Pons (tissue), 1 donor: Measurements from ENCODE around the gene AADAC.
"Not testable (repeated sequence)": the region's sequence is repeated elsewhere in the genome, so short reads cannot be mapped to it uniquely, and the experiment has no call there.

ENCODE experiments used
- DNase-seq: peaks from one replicate; pipeline ENCODE4 v3.0.0-alpha.2; 2016; ENCODE audit warnings: low spot score

AADAC gene, protein sequence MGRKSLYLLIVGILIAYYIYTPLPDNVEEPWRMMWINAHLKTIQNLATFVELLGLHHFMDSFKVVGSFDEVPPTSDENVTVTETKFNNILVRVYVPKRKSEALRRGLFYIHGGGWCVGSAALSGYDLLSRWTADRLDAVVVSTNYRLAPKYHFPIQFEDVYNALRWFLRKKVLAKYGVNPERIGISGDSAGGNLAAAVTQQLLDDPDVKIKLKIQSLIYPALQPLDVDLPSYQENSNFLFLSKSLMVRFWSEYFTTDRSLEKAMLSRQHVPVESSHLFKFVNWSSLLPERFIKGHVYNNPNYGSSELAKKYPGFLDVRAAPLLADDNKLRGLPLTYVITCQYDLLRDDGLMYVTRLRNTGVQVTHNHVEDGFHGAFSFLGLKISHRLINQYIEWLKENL

DNA sequence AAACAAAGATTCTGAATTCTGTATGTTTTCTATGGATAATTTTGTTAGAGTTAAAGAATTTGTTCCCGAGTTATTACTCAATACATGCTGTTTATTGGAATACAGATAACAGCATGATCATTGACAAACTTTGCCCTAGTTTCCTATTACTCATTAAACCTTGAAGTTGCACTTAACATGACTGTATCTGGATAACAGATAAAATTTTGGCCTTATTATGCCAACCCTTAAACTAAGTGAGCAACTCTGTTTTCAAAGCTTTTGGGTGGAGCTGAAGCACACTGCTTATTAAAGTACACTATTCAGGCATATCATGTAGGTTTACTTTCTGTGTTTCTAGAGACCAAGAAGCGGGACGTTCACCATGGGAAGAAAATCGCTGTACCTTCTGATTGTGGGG is at the start of gene AADAC:
Gene AADAC (plus strand): TSS at position 318 of the 400 bp plus-strand sequence. CDS start 47 bp downstream, at position 365.
- no peak for DNase-seq

DNA sequence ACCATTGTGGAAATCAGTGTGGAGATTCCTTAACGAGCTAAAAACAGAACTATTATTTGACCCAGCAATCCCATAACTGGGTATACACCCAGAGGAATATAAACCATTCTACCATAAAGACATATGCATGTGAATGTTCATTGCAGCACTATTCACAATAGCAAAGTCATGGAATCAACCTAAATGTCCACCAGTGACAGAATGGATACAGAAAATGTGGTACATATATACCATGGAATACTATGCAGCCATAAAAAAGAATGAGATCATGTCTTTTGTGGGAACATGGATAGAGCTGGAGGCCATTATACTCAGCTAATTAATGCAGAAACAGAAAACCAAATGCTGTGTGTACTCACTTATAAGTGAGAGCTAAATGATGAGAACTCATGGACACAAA is 49.2 kb upstream of the AADAC start:
- DNase-seq = not testable (repeated sequence)

DNA sequence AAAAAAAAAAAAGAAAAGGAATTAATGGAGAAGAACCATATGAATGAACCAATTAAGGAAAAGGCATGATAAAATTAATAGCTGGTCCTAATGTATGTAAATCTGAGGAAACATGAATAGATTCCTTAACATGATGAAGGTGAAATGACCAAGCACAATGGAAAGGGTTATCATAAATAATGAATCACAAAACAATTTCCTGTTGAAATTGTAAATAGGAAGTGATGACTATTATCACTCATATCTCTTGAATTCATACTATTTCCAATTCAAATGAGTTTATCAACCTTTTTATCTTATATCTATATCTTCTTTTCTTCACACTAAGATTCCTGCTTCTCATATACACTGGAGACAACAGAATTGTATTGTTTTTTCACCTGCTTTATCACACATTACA is 48.2 kb upstream of the AADAC start:
- no peak for DNase-seq

DNA sequence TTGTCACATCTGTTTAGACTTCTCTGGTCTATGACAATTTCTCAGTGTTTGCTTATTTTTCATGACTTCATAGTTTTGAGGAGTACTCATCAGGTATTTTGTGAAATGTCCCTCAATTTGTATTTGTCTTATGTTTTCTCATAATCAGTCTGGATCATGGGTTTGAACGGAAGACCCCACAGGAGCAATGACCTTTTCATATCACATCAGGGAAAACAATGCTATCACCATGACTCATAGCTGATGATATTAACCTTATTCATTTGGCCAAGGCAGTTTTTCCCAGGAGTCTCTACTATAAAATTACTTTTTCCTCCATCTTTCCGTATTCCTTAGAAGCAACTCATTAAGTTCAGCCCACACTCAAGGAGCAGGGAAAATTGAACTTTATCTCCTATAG is 47.5 kb upstream of the AADAC start:
- no peak for DNase-seq

DNA sequence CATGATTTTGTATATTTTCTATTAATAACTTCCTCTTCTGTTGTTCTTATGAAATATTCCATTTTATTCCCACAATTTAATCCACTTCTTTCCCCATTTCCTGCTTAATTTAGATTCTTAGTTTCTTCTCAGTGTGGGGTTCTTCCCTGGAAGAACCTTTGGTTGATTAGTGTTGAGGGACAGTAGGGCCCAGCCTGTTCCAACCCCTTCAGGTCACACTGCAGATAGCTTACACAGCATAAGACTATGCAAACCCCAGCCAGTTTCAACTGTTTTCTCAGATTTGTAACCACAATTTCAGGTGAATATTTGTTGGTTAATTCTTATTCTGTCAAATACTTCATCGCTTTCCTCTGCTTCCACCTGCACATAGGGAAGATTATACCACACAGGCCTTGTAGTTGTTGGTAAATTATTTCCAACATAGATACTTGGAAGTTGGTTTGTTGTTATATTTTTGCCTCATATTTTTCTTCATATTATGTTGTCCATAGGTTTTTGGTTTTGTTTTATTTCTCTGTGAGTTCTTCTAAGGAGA is 45.5 kb upstream of the AADAC start:
- no peak for DNase-seq

DNA sequence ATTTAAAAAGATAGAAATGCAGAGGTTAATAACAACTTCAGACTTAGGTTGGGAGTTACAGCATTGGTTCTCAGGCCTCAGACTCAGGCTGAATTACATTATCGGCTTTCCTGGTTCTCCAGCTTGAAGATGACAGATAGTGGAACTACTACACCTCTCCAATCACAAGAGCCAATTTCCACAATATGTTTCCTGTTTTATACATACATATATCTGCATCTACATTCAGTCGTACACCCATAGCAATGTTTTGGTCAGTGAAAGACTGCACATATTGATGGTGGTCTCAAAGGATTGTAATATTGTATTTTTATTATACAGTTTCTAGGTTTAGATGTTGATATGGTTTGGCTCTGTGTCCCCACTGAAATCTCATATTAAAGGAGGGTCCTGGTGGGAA is 44.7 kb upstream of the AADAC start:
- no peak for DNase-seq

DNA sequence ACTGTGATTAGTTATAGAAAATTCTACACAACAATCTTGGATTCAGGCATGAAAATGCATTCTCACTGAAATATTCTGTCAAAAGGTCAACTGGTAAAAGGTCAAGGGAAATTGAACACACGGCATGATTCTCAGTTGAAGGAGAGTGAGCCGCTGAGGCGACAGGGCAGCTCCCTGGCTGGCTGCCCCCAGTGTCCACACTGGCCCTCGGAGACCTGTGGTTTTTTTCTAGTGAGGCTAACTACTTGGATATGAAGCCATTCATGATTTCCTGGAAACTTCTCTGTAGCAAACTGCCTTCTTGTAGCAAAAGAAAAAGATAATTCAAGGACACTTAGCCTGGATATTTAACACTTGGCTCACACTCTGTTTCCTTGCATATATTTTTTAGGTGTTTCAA is 43.0 kb upstream of the AADAC start:
- DNase-seq = no peak

DNA sequence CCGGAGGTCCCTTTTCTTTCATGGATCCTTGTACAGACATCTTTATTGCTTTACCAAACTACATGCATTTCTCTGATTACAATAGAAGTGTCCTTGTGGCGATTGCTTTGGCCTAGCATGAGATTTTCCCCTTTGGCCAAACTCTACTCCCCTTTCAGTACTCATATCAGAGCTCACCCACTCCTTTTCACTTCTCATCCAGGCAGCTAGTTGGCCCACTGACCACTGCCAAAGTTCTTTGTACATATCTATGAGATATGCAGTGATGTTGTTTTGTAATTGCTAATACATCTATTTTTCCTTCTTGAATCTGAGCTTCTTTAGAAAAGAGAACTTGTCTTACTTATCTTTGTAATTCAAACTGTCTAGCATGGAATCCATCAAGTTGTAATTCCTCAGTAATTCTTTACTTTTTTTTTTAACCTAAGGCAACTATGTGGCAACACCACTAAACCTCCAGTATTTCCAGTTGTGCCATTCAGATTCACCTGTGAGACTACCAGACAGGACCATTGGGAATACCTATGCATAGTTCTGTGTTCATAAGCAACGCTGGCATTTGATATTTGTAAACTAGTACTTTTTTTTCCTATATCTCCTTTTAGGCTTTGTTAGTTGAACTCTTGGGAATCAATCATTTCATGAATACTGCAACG is 41.0 kb upstream of the AADAC start:
- DNase-seq = no peak

DNA sequence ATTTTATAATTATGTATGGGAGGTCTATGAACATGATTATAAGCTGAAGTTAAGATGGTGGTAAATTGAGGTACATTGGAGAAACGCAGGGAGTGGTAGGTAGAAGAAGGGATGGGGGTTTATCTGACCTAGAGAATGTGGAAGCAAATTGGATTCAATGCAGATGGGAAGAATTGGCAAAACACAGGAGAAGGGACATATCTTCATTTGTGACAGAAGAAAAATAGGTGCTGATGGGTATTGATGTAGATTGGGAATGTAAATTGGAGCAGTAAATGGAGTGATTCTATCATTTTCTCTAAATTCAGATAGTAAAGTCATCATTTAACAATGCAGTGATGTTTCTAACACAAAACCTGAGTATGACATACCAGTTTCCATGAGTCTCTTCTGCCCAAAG is 39.7 kb upstream of the AADAC start:
- no peak for DNase-seq

DNA sequence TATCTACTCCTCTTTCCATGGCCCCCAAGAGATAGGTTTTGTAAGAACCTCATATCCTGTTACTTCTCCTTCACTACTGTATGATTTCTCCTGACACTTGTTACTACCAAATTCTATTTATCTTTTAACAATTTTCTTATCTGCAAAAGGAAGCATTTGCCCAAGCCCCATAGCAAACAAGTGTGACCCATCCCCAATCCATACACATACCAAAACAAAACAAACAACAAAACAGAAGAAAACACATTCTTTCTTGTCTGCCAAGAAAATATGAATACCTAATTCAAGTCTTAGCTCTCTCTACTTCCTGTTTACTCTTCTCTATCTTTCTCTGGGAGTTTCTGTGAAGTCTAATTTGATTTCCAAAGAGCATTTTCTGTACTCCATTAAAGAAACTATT is 39.0 kb upstream of the AADAC start:
- DNase-seq = no peak

DNA sequence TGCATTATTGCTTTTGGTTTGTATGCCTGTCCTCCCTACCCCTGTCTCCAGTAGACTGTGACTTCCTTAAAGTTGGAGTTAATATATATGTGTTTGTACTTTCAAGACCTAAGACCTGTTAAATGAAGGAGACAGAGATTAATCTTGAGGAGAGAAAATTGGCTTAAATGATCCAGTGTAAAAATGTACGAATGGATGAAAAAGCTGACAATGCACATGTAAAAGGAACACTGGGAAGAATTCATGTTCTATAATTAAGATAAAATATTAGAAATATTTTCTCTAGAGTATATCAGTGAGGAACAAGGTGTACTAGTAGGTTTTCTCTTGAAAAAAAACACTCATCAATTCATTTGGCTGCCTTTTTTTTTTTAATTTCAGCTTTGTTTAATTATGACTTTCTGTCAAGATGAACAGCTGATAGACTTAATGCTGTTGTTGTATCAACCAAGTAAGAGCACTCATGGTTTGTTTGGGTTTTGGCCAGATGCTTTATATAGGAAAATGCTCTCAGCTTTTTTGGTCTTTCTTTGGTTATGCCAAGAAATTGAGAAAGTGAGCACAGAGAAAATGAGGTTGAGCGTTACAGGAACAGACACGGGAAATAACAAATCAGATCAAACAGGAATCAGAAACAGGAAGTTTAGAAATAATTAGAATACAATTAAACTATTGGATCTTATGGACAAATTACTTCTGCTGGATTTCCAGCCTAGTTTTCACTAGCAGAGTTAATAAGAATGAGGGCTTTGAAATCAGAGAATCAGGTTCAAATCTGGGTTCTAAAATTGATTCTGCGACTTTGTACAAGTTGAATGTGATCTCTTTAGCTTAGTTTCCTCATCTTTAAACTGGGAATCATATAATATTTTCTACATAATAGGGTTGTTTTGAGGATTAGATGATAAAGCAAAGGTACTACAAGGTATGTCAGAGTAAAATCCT is 38.3 kb upstream of the AADAC start:
- DNase-seq = no peak

DNA sequence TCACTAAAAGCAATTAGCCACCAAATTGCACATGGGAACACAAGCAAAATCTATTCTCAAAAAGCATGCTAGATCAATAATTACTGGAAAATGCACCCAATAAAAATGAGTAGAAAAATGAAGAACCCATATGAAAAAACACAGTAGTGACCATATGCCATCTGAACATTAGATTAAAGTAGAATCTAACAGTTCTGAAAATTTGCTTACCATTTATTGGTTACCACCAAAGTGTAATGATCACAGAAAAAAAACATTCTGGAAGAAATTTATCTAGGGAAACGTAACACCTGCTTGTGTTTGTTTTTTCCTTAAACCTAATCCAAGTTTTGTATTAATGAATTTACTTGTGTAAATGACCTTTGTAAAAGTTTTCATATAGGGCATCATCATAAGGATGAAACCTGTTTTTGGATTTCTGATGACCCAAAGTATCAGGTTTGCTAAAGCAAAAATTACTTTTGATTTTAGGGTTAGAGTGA is 37.6 kb upstream of the AADAC start:
- no peak for DNase-seq

DNA sequence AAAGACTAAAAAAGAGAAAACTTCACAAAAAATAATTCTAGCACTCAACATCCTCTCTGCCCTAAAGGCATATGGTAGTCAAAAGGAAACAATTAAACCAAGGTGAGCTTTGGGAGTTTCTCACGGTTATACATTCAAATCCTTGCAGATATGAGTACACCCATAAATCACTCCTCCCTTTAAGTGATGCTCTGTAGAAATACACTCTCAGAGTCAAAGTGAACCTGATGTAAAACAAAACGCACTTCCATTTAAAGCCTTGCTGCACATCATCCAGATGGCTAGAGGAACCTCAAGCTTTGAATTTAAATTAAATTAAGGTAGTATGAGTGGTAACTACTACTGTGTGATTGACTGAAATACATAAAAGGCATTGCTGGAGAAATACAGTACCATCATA is 36.0 kb upstream of the AADAC start:
- no peak for DNase-seq

DNA sequence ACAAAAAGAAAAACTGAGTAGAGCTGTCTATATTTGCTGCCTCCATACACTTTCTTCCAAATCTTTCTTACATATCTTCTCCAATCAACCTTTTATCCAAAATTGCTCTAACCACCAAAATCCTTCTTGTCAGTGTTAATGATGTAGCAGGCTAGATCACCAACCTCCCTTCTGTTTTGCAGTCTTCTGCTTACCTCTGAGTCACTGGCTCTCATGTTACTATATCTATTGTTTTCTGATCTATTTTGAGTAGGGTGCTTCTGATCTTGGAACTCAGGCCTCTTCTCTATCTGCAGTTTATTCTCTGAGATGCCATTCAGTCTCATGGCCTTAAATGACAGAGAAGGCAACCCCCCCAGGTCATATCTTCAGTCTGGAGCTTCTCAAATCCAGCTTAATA is 26.3 kb upstream of the AADAC start:
- no peak for DNase-seq

DNA sequence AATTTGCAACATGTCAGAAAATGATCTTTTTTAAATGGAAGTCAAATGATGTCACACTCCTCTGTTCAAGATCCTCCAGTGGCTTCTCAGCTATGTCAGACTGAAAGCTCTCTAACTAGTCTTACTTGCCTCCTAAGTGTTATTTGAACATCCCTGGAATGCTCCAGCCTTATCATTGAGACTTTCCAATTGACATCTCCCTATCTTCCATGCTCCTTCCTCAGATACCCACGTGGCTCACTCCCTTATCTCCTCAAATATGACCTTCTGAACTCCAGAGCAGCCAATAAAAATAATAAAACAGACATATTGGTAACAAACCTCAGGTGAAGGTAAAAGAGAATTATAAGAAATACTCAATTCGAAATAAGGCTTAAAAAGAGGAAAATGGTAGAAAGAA is 25.5 kb upstream of the AADAC start:
- DNase-seq = no peak

DNA sequence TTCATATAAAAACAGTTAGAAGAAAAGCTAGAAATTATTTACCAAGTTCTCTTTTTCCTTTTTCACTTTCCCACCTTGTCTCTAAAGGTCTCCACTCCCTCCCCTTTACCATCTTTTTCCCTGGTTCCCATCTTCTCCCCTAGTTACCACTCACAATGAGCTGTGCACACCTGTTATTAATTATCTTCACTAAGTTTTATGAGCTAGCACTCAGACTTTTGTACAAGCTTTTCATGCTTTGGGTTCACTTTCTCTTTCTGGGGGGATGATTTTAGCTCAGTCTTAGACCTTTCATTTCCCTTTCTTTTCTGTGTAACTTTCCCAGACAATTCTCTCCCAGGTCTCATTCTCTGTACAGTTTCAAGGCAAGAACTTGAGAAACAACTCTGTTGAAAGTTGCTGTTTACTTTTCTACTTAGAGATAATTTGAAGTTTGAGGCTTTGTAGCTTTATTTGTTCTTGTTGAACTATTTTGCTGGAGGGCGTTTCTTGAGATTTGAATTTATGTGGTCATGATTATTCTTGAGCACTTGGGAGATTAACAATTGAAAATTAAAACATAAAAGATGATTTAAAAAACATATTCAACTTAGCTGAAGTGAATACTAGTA is 24.0 kb upstream of the AADAC start:
- no peak for DNase-seq

DNA sequence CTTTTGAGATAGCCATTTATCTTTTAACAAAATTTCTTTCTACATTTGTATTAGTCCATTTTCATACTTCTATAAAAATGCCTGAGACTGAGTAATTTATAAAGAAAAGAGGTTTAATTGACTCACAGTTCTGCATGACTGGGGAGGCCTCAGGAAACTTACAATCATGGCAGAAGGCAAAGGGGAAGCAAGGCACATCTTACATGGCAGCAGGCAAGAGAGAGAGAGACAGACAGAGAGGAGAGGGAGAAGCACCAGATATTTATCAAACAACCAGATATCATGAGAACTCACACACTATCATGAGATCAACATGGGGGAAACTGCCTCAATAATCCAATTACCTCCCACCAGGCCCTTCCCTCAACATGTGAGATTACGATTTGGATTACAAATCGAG is 23.2 kb upstream of the AADAC start:
- not testable (repeated sequence) for DNase-seq

DNA sequence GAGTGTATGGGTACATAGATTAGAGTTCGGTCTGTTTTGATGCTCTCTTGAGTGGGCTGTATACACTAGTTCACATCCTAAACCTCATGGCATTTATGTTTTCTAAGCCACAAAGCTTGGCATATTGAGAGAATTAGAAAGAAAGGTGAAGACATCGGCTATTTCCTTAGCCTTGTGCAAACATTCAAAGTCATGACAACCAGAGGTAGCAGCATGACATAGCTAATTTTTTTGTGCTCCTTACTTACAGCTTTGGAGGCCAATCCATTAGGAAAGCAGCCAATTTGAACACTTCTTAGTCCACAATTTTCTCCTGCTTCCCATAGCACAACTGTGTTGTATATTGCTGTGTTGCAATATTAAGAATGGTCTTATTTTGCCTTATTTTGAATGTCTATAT is 21.5 kb upstream of the AADAC start:
- DNase-seq = no peak

DNA sequence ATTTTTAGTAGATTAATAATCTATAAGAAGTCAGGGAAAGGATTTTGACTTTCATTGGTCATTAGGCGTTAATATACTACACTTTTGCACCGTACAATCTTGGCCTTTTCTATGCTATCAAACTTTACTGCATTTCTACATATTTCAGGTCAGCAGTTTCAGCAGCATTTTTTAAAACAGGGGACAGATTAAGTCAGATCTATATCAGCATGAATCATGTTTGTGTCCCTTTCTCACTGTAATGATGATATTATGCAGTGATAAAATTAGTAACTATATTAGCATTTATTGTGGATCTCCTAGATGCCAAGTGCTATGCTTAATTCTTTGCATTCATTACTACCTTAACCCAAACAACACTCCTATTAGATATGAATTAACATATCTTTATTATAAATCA is 20.3 kb upstream of the AADAC start:
- no peak for DNase-seq

DNA sequence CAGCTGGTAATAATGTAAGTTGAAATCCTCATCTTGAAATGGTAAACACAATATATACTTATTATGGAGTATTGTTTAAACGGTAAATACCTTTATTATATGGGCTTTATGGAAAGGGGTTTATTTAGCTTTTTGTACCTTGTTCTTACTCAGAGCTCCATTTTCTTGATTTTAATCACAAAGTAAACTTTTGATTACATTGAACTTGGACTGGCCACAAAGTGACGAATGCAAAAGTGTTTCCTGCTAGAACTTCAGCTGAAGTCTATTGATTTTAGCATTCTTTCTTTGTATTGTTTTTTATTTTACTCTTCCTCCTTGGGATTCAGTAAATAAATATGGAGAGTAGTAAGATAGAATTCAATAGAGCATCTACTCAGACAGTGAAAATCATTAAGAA is 19.8 kb upstream of the AADAC start:
- DNase-seq = no peak

DNA sequence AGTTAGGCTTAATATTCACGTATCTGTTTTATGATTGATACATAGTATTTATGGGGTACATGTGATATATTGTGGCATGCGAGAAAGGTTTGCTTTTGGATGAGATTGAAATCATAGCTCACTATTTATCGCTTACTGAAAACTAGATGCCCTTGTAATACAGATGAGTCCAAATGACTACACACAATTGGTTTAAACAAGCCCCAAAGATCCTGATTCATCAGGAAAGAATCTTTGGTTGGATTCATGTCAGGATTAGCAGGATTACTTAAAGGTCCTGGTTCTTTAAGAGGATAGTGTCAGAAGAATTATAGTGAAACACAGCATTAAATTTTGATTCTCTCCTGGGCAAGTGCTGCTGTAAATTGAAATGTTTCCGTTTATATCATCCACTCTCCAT is 18.6 kb upstream of the AADAC start:
- no peak for DNase-seq
